Activated CD4-positive, alpha-beta T cell treated with anti-CD3 and anti-CD28 coated beads, Interleukin-2, amount 50 U/mL, for 1 hour (primary cell): Measurements from ENCODE around the gene APMAP.

Experiments
- DNase-seq: peaks from one replicate; pipeline ENCODE4 v3.0.0-alpha.2; 2020

The APMAP gene, protein sequence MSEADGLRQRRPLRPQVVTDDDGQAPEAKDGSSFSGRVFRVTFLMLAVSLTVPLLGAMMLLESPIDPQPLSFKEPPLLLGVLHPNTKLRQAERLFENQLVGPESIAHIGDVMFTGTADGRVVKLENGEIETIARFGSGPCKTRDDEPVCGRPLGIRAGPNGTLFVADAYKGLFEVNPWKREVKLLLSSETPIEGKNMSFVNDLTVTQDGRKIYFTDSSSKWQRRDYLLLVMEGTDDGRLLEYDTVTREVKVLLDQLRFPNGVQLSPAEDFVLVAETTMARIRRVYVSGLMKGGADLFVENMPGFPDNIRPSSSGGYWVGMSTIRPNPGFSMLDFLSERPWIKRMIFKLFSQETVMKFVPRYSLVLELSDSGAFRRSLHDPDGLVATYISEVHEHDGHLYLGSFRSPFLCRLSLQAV

DNA sequence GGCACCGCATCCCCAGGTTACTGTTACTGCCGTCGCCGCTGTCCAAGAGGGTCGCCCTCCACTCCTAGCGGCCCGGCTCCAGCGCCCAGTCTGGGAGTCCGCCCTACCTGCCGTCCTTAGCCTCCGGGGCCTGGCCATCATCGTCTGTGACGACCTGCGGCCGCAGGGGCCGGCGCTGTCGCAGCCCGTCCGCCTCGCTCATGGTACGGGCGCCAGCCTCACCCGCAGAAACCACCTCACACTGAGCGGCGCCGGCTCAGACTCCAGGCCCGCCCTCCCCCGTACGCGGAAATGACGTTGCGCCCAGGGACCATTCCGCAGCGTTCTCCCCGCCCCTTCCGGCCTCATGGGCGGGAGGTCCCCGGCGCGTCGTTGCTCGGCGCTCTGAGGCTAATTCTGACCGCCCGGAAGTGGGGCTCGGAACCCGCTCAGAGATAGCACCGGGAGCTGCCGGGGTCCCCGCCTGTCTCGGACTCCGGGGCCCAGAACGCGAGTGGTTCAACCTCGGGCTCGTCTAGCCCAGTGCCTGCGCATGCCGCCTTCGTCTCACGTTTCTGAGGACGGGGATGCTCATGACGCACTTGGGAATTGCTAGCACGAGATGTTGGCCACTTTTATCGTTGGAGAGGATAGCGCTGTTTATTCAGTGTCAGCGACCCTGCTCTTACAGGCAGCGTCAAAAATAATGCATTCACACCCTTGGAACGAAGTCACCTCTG, at the start of gene APMAP:
Gene APMAP (minus strand): TSS at position 265 of the 719 bp plus-strand sequence. CDS start 63 bp downstream, at position 202.
- DNase-seq = peak; percentile 96

DNA sequence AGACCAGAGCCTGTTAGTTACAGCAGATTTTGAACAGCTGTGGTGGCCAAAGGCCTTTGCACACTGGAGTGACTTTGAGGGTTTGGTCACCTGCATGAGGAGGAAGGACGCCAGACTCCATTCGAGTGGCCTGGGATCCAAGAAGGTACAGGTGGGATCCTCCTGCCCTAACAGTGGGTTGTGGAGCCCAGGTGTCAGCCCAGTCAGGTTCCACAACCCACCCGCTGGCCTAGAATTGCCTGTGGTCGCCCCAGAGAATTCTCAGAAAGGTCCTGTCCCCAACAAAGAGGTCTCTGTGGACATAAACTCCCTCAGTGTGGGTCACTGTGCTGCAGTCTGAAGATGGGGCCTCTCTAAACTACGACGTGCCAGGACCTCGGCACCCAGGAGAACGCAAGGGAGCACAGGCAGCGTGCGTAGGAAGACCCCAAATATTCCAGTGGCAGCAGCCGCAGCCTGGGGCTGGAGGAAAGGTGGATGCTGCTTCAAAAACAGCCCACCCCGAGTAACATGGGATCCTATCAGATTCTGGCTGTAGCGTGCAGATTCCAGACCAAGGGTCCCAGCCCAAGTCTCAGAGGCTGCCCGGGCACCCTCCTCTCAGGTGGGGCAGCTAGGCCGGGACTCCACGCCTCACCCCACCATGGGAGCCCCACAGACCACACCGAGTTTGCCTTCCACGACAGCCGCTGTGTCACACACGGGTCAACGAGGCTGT, 49.4 kb upstream of the APMAP start:
- DNase-seq = no peak

DNA sequence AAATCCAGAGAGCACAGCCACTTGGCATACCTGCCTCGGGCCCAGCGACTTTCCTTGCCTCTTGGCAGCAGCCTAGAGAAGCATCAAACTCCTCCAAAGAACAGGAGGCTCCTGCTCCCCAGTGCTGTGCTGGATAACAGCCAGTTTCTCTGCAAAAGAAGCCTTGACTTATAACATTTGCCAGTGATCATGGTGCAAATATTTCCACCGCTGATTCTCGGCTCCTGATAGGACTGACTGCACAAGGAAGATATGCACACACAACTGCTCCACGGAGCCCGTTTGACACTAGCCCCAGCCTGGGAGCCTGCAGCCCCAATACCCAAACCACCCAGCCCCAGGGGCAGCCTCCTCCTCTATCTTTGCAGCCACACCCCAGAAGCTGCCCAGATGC, 47.9 kb upstream of the APMAP start:
- no peak for DNase-seq

GRCh38 chr20:25039697-25040437, 47.3 kb upstream of the APMAP start:
- DNase-seq = no peak

DNA sequence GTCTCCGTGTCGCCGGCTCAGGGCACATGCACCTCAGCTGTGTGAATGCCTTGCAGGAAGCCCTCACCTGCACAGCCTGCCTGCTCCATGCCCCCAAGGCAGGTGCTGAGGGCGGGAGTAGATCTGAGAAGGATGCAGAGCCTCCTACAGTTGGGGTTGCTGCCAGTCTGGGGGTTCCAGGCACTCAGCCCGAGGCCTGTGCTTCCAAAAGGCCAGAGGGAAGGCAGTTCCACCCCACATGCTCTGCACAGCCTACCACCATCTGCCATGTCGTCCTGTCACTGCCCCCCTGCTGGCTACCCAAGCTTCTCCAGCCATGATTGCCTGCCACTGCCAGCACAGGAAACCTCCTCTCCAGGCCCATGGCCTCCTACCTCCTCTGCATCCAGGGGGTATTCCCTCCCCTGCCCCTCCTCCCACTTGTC, 46.1 kb upstream of the APMAP start:
- DNase-seq = no peak

- DNase-seq = no peak
Measured at GRCh38 chr20:25038103-25038410, 45.5 kb upstream of the APMAP start.

DNA sequence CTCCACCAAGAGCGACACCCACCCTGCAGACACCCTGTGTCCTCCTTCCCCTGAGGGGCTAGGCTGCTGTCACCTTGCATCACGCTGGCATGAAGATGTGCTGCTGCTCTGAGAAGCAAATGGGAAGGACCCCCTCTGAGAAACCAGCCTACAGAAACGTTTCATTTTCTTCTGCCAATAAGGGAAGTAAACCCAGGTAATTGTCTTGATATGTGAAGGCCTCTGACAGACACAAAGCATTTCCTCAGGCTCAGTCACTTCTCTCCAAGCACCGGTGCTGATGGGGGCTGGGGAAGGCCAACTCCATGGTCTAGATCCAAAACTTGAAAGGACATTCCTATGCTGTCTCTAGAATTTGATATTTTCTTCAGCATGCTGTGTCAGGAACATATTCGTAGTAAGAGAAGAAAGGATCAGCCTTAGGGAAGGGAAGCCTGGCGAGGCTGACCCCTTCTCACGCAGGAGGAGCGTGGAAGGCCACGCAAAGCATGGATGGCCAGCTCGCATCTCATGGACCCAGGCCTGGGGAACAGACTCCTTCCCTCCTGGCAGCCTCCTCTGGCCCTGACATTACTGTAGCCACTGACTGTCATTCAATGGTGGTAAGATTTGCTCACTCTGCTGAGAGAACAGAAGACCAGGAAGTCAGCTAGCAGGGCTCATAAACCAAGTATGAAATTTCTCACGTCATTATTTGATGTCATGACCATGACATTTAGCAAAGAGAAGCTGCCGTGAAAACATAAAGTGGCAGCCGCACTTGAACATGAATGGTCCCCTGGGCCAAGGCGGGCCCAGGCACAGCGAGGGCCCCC, 44.9 kb upstream of the APMAP start:
- DNase-seq = no peak

DNA sequence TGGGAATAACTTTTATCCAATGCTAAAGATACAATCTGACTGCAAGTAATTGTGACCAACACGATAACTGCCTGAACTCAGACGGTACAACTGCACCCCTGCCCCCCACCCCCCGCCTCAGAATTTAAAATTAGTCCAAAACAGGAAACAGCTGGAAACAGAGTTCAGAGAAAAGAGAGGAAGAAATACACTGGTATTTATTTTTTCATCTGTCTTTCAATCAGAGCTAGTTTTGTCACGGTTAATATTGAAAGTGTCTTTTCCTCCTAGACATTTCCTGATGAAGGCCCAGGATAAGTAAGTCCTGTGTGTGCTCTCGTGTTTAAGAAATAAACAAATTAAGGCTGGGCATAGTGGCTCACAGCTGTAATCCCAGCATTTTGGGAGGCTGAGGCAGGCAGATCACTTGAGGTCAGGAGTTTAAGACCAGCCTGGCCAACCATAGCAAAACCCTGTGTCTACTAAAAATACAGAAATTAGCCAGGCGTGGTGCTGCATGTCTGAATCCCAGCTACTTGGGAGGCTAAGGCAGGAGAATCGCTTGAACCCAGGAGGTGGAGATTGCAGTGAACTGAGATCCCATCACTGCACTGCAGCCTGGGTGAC, 43.9 kb upstream of the APMAP start:
- no peak for DNase-seq

DNA sequence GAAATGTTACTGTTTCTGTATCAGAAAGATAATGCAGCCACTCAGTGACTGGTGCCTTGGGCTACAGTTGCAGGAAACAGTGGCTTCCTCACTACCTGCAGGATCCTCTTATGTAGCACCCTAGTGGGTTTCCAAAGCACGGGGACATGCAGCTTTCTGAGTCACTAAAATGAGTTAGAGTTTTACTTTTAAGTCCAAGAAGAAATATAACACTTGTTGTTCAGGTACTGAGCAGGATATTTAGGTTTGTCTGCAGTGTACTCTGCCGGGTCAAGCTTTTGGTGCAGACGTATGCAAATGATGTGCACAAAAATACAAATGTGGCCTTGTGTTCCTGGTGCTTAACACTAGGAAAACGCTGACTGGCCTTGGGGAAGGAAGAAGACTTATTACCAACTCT, 43.4 kb upstream of the APMAP start:
- DNase-seq = no peak

DNA sequence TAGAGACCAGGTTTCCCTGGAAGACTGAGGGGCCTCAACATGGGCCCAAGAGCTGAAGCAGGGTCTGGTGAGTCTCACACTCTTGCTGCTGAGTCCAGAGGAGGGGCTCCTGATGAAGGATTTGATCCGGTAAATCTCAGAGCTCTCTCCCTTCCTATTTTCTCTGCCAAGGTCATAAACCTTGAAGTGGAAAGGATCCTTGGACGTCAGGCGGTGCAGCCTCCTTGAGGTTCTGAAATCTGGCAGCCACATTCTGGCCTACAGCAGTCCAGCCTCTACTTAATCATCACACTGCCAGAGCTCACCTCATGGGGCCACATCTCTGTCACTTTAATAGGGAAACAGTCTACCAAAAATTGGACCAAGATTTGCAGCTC, 41.4 kb upstream of the APMAP start:
- DNase-seq = no peak

- no peak for DNase-seq
Measured at GRCh38 chr20:25033265-25033923, 40.8 kb upstream of the APMAP start.

DNA sequence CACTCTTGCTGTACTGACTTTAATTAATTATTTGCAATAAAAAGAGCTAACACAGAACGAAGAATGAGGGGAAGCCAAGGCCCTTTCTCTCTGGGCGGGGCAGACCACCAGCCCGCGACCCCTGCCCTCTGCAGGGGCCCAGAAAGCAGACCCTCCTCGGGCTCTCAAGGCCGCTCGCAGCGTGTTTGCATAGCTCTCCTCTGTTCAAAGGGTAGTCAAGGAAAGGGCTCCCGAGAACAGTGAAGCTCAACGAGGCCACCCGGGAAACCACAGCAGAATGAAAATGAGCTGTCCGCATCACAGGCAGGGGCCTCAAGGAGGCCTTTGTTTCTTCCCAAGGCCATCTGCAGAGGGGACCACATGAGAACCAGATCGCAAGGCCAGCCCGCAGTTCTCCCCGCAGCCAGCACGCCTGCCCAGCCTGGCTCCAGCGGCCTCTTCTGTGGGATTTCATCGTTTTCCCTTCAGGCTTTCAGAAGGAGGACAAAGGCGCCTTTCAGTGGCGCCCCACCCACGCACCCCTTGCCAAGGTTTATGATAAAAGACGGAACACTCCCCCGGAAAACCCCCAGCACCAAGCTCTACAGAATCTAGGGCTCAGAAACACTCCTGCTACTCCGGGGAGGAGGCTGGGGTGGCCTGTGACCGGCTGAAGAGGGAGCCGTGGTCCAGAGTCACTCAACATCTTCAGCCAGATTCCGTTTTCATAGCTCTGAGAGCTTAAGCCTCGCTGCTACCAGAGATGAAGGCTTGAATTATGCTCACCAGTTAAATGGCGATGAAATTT, 40.1 kb upstream of the APMAP start:
- no peak for DNase-seq

DNA sequence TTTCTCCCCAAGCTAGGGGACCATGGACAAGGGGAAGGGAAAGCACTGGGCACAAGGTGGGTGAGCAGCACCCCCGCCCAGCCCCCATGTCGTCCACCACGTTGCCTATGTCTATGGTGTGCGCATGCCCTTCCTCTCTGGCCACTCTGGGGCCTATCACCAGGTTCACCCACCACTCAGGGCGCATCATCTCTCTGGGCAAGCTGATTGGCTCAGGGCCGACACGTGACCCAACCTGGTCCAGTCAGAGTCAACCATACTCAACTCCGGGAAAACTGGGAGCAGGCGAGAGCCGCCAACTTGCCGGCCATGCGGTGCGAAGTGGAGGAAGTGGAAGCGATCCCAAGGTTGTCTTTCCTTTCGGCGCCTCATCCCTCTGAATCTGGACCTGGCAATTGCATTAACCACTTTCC, 39.5 kb upstream of the APMAP start:
- no peak for DNase-seq

DNA sequence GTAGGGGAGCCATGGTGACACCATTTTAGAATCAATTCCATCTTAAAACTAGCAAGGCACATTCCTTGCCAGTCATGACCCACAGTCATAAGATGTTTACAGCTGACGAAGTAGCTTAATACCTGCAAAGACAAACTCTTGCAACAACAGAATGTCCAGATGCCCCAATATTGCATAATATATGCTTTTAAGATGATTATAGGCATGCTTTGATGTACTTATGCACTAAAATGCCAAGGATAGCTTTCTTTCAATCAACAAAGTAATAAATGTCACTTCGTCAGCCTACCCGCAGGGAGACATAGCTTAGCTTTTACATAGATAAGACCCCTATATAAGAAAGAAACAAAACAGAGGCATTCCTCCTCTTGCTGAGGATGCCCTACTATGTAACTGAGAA, 38.7 kb upstream of the APMAP start:
- DNase-seq = no peak

DNA sequence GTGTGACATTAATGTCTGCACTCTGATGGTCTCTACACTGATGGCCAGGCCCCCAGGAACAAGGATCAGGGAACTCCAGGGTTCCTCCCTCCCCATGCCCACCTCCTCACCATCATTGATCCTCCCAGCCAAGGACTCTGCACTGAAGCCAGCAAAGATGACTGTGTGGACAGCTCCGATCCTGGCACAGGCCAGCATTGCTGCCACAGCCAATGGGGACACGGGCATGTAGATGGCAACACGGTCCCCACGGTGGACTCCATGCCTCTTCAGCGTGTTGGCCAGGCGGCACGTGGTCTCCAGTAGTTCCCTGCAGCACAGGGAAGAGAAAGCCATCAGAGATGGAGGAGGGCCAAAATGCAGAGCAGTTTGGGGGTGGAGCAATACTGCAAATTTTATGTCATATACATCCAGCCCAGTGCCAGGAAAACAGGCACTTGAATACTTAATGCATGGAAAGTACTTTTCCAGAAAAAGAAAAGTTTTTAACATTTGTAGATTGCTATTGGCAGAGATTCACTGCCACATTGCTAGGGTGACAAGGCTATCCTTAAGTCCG, 38.2 kb upstream of the APMAP start:
- no peak for DNase-seq

DNA sequence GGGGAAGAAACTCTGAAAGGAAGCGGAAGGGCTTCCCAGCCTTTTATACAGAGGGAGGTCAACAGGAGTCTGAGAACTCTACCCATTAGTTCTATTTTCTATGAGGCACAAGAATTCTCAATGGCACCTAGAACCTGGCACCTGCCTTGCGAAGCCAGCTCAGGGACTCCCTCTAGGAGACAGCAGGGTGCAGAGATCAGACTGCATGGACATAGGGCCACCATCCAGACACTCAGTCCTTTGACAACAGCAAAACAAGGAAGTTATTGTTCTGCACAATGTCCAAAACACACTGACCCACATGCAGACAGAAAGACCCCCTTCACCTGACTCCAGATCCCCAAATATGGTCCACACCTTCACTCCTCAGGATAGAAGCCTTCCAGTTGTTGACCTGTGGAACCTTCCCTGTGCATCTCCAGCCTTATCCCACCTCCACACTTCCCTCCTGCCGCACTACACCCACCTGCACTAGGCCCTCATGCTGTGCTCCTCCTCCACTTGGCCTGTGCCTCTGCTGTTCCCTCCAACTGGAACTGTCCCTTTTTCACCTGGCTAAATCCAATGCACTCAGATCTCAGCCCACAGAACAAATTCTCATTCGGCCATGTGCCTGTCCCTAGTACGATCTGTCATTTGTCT, 37.6 kb upstream of the APMAP start:
- DNase-seq = no peak

- DNase-seq = no peak
Measured at GRCh38 chr20:25025986-25026605, 33.5 kb upstream of the APMAP start.

DNA sequence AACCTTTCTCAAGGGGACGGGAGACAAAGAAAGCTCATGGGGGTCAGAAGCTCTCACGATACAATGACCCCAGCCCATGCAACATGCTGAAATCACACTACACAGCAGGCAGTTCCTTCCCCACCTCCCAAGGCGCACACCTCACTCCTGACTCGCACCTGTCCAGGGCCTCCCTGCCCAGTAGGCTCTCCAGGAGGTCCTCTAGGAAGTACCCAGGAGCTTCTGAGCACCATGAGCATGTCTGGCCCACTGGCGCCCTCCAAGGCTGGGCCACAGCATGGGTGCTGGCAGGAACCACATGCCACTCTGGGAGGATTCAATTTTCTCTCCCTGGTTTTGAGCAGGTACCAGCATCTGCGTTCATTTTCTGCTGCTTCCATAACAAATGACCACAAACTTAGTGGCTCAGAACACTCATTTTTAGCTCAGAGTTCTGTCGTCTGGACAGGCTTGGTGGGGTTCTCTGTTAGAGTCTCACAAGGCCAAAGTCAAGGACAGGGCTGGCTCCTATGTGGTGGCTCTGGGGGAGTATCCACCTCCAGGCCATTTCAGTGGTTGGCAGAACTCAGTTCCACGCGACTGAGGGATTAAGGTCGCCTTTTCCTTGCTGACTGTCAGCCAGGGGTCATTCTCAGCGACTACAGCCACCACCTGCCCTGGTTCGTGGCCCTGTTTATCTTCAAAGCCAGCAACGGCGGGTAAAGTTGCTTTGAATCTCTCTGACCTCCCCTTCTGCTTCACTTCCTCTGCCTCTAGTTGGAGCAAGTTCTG, 32.7 kb upstream of the APMAP start:
- no peak for DNase-seq
